HepG2 (cell line): ENCODE data around the gene PSAP. TPM values are rescaled to one million over a fixed set of nuclear protein-coding genes. Genes with fewer than 3 reads are reported as not detected.
A peak's percentile ranks its signal among the peaks of the same experiment; 100 is the strongest.

ENCODE experiments used
- ATAC-seq: fragments of 200-7000 bp; cut with Tn5 transposase; 3 replicates; pipeline ENCODE4 v1.9.1; 2020; ENCODE audit warnings: mild to moderate bottlenecking, moderate library complexity
- BruUV-seq: library from RNA; stranded (reverse); fragments of 400-500 nt; replicated peaks from 2 replicates; lab custom pipeline; 2021; lab: Mats Ljungman, UMichigan
- CTCF ChIA-PET: fragments of 300-600 bp; formaldehyde crosslinking; extraction: SDS; loops from one replicate; lab custom pipeline; 2021; ENCODE audit warnings: low total read pairs, inconsistent platforms, low intra/inter-chr PET ratio; lab: Yijun Ruan, JAX
- POLR2A ChIA-PET: fragments of 350-600 bp; sonication (Branson Sonifier 250); formaldehyde crosslinking; loops from one replicate; lab custom pipeline; 2020; ENCODE audit warnings: antibody characterized with exemption, inconsistent platforms; lab: Yijun Ruan, JAX
- DNase-seq: peaks from one replicate; pipeline ENCODE4 v3.0.0-alpha.2; 2015; ENCODE audit warnings: low spot score
- FAIRE-seq: peaks from 3 replicates; lab custom pipeline; 2011; peaks lifted over from hg19 to GRCh38; lab: Jason Lieb, UNC
- H2AFZ ChIP-seq: one replicate; pipeline ENCODE4 v1.6.1; 2011; ENCODE audit warnings: low read length, inconsistent platforms
- H3K27ac ChIP-seq: fragments of 300-600 bp; 3 replicates; pipeline ENCODE4 v1.8.0; 2011; ENCODE audit warnings: mixed run types, mild to moderate bottlenecking, mixed read lengths, low read length, inconsistent platforms; ENCODE audit not compliant: insufficient read depth; ENCODE audit errors: extremely low read length
- H3K27me3 ChIP-seq, 2 experiments: fragments of 200-600 bp in 1 of 2; 2 replicates in 1 of 2; 3 replicates in 1 of 2; pipeline versions ENCODE4 v1.6.0 to v1.8.0; 2011; ENCODE audit warnings: low read length in 2 of 2, mild to moderate bottlenecking in 2 of 2, moderate library complexity in 2 of 2, inconsistent platforms in 1 of 2; ENCODE audit not compliant: insufficient read depth in 2 of 2, control insufficient read depth in 1 of 2
- H3K36me3 ChIP-seq, 2 experiments: fragments of 200-600 bp in 1 of 2; replicated peaks in 1 of 2; 2 replicates in 1 of 2; 3 replicates in 1 of 2; pipeline versions ENCODE4 v1.5.1 to v1.8.0; 2011; ENCODE audit warnings: low read length in 2 of 2, inconsistent platforms in 1 of 2; ENCODE audit not compliant: insufficient read depth in 2 of 2, control insufficient read depth in 1 of 2
- H3K4me1 ChIP-seq: 2 replicates; pipeline ENCODE4 v1.5.1; 2012; ENCODE audit warnings: low read length, inconsistent platforms; ENCODE audit not compliant: insufficient read depth
- H3K4me2 ChIP-seq: 2 replicates; pipeline ENCODE4 v1.6.0; 2011; ENCODE audit warnings: low read depth, low read length, inconsistent platforms
- H3K4me3 ChIP-seq, 3 experiments: fragments of 200-600 bp in 1 of 3; sonication (generic), shearing (Covaris generic) in 1 of 3; replicated peaks in 1 of 3; 2 replicates each; pipeline ENCODE4 v1.5.1; 2011 to 2016; ENCODE audit warnings: low read length in 3 of 3, inconsistent platforms in 2 of 3, low read depth in 2 of 3, mild to moderate bottlenecking in 2 of 3, control low read depth in 1 of 3, mixed read lengths in 1 of 3; ENCODE audit not compliant: insufficient read depth in 1 of 3
- H3K79me2 ChIP-seq: one replicate; pipeline ENCODE4 v1.6.1; 2011; ENCODE audit warnings: low read length, inconsistent platforms; ENCODE audit not compliant: insufficient read depth
- H3K9ac ChIP-seq: 2 replicates; pipeline ENCODE4 v1.6.0; 2011; ENCODE audit warnings: mild to moderate bottlenecking, low read depth, low read length, inconsistent platforms; ENCODE audit not compliant: insufficient read depth
- H3K9me3 ChIP-seq: 2 replicates; pipeline ENCODE4 v1.5.1; 2012; ENCODE audit warnings: mild to moderate bottlenecking, low read length
- H4K20me1 ChIP-seq: 2 replicates; pipeline ENCODE4 v1.6.0; 2011; ENCODE audit warnings: inconsistent platforms, mild to moderate bottlenecking, low read length, moderate library complexity; ENCODE audit not compliant: insufficient read depth
- ATF5 ChIP-seq: sonication (generic); formaldehyde crosslinking; IDR thresholded peaks from 2 replicates; pipeline ENCODE4 v1.4.0; 2020; ENCODE audit warnings: mild to moderate bottlenecking, low read depth, missing genetic modification reagents
- CHCHD3 ChIP-seq: sonication (generic); formaldehyde crosslinking; IDR thresholded peaks from 2 replicates; pipeline ENCODE4 v1.8.0; 2022; ENCODE audit warnings: mild to moderate bottlenecking, missing genetic modification reagents, moderate library complexity
- FOSL2 ChIP-seq: sonication (generic); formaldehyde crosslinking; IDR thresholded peaks from 2 replicates; pipeline ENCODE4 v1.4.0; 2020; ENCODE audit warnings: missing genetic modification reagents
- LBX2 ChIP-seq: sonication (generic); formaldehyde crosslinking; IDR thresholded peaks from 2 replicates; pipeline ENCODE4 v1.5.0; 2020; ENCODE audit warnings: missing genetic modification reagents, mild to moderate bottlenecking, borderline replicate concordance
- MTF1 ChIP-seq: sonication (generic); formaldehyde crosslinking; IDR thresholded peaks from 2 replicates; pipeline ENCODE4 v1.5.0; 2020; ENCODE audit warnings: missing genetic modification reagents
- POLR2A ChIP-seq, 2 experiments: IDR thresholded peaks; 2 replicates each; pipeline ENCODE4 v1.6.1; 2011; ENCODE audit warnings: low read depth in 2 of 2, low read length in 2 of 2, mild to moderate bottlenecking in 1 of 2, moderate library complexity in 1 of 2; ENCODE audit not compliant: insufficient read depth in 1 of 2
- RFXAP ChIP-seq: sonication (generic); formaldehyde crosslinking; IDR thresholded peaks from 2 replicates; pipeline ENCODE4 v1.4.0; 2020; ENCODE audit warnings: missing genetic modification reagents, borderline replicate concordance
- TBP ChIP-seq: sonication (generic); formaldehyde crosslinking; IDR thresholded peaks from 2 replicates; pipeline ENCODE4 v1.5.0; 2020; ENCODE audit warnings: missing genetic modification reagents
- TBX3 ChIP-seq: fragments of 450-650 bp; IDR thresholded peaks from 2 replicates; pipeline ENCODE4 v1.6.1; 2017; ENCODE audit warnings: antibody characterized with exemption, mild to moderate bottlenecking, inconsistent platforms, borderline replicate concordance
- ZIK1 ChIP-seq: sonication (generic); formaldehyde crosslinking; IDR thresholded peaks from 2 replicates; pipeline ENCODE4 v1.5.0; 2020; ENCODE audit warnings: mild to moderate bottlenecking, low read depth, missing genetic modification reagents, borderline replicate concordance
- ZNF10 ChIP-seq: sonication (generic); formaldehyde crosslinking; IDR thresholded peaks from 2 replicates; pipeline ENCODE4 v1.4.0; 2020; ENCODE audit warnings: mild to moderate bottlenecking, low read depth, missing genetic modification reagents, borderline replicate concordance
- ZNF503 ChIP-seq: sonication (generic); formaldehyde crosslinking; IDR thresholded peaks from 2 replicates; pipeline ENCODE4 v1.4.0; 2020; ENCODE audit warnings: missing genetic modification reagents
- WGBS: methylation state at CpG from one replicate; pipeline ENCODE4 v1.1.6; 2017; ENCODE audit warnings: low lambda C conversion rate; 5-methylcytosine and 5-hydroxymethylcytosine counted together
- in situ Hi-C: cut with HindIII; loops from 2 replicates; pipeline ENCODE4 v1.10.0; 2017; ENCODE audit warnings: low pct_unique_long_range_greater_than_20kb; ENCODE audit not compliant: extremely low pct_ligation_motif_present
- intact Hi-C: fragments of 100-400 bp; cut with micrococcal nuclease; formaldehyde crosslinking; loops from one replicate; pipeline ENCODE4 v1.10.0; 2022; ENCODE audit not compliant: unreplicated experiment
- polyA plus RNA-seq, 8 experiments: library from polyadenylated mRNA; depleted of rRNA in 3 of 8; stranded (reverse) in 7 of 8; unstranded in 1 of 8; fragments of >200 nt; fragmentation: Illumina TruSeq in 4 of 8; extraction: Trizol in 4 of 8; gene quantifications; 2 replicates each; pipeline versions ENCODE4 v1.2.1 to v1.2.3, GENCODE V29; 2011 to 2016; ENCODE audit warnings: low read depth in 4 of 8, missing spikeins in 1 of 8, mixed read lengths in 1 of 8; ENCODE audit not compliant: insufficient read depth in 1 of 8
- total RNA-seq, 5 experiments: library from RNA; depleted of rRNA; stranded (reverse); fragments of >200 nt; fragmentation: Illumina TruSeq; extraction: Trizol; gene quantifications; 2 replicates each; pipeline ENCODE4 v1.2.3, GENCODE V29; 2016; ENCODE audit warnings: low read depth in 1 of 5
- TF ChIP-seq, protein P1 (sequence below): sonication (generic); formaldehyde crosslinking; IDR thresholded peaks from 2 replicates; pipeline ENCODE4 v1.8.1; 2023; ENCODE audit warnings: mild to moderate bottlenecking, moderate library complexity, missing genetic modification reagents

PSAP gene
- total and polyA plus RNA-seq, 2 of the 13 experiments (the other 11 are each of a cell fraction or from before 2014, with no cell fraction given) = 323 to 643 TPM

GRCh38 chr10:71771821-71772617 lies 79.0 kb downstream of the PSAP start:
- peaks cover 24% of the 10 kb centered on the region for H3K4me1 ChIP-seq
- ATAC-seq = no peak
- H3K36me3 ChIP-seq = no peaks in the 10 kb centered on the region
- intact Hi-C loops = loop anchor here (5.0 kb wide), 1 partner anchor 40 kb away; no protein-coding TSS in a partner anchor
- no peak overlapping the region for H2AFZ ChIP-seq
- no peak overlapping the region for H3K9ac ChIP-seq
- no peak overlapping the region for H3K4me3 ChIP-seq
- TF ChIP-seq MTF1 (CRISPR knock-in tag) (no peak), FOSL2 (CRISPR knock-in tag) (peak; percentile 60)
- ChIA-PET CTCF (no interaction called here), POLR2A (interaction anchor here (1.0 kb wide), 1 partner anchor 79 kb away, joined by 3 read pairs; the partner anchor contains the start of gene PSAP)
- FAIRE-seq = no peak
- H3K4me2 ChIP-seq = no peak overlapping the region
- H3K79me2 ChIP-seq = no peaks in the 10 kb centered on the region
- no peaks in the 10 kb centered on the region for H3K9me3 ChIP-seq
- no peak for DNase-seq
- H3K27ac ChIP-seq = no peak overlapping the region
- peaks cover 3 to 40% of the 10 kb centered on the region in 2 experiments; a peak in 4 of 5 replicates for H3K27me3 ChIP-seq
- no TSS peak for BruUV-seq
- no peaks in the 10 kb centered on the region for H4K20me1 ChIP-seq
- WGBS = 0% methylated on average over 2 of the region's 2 CpGs
- in situ Hi-C loops = no loop called here

DNA sequence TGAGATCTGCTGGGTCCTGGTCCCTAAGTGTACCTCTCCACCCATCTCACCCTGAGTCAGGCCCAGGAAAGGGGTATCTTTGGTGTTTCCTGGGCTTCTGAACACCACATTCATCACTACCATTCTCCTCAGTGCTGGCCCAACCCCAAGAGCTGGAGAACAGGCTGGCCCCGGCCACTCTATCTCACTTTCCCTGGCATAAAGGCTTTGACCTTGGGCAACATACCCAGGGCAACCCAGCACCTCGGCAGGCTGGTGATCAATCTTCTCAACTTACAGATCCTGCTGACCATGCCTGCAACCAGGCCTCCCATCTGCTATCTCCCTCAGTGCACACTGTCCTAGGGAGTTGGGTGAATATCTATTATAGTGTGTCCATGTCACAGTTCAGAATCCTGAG lies 79.8 kb downstream of the PSAP start:
- TF ChIP-seq POLR2A (IDR thresholded peaks at IDR 0.05; ENCODE audit: insufficient read depth in 1 of 2, low read depth in 2 of 2, low read length in 2 of 2) (no peak), ATF5 (CRISPR knock-in tag) (no peak), ZNF503 (CRISPR knock-in tag) (no peak), RFXAP (no peak), ZNF10 (CRISPR knock-in tag) (no peak), CHCHD3 (CRISPR knock-in tag) (no peak), ZIK1 (CRISPR knock-in tag) (no peak), LBX2 (no peak), TBP (no peak), TBX3 (no peak)
- TF ChIP-seq, protein P1, sequence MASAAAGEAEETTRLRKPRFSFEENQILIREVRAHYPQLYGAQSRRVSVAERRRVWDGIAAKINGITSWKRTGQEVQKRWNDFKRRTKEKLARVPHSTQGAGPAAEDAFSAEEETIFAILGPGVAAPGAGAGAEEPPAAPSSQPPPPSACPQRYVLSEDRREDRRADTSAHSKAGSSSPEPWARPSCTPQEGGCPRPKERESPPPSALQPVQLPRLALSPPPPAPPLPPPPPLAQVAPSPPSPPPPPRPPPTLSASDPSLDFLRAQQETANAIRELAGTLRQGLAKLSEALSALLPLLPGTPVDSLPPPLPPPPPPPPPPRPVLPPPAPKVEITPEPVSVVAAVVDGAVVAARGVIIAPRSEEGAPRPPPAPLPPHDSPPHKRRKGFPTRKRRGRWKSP (CRISPR knock-in tag) = no peak
- H3K9me3 ChIP-seq = no peaks in the 10 kb centered on the region
- DNase-seq = no peak
- BruUV-seq = no TSS peak
- FAIRE-seq = no peak
- intact Hi-C loops (loop anchor here (5.0 kb wide), 1 partner anchor 41 kb away; no protein-coding TSS in a partner anchor), in situ Hi-C loops (no loop called here)
- no peak overlapping the region for H3K4me3 ChIP-seq
- no peaks in the 10 kb centered on the region for H3K36me3 ChIP-seq
- no peak overlapping the region for H3K27ac ChIP-seq
- CTCF ChIA-PET = no interaction called here
- no peaks in the 10 kb centered on the region for H3K79me2 ChIP-seq
- H3K27me3 ChIP-seq = peaks cover 3 to 33% of the 10 kb centered on the region in 2 experiments; a peak in 4 of 5 replicates
- no peak overlapping the region for H3K4me2 ChIP-seq
- ATAC-seq = no peak
- H3K4me1 ChIP-seq = peaks cover 33% of the 10 kb centered on the region
- POLR2A ChIA-PET = interaction anchor here (1.0 kb wide), 1 partner anchor 80 kb away, joined by 3 read pairs; the partner anchor contains the start of gene PSAP
- H4K20me1 ChIP-seq = no peaks in the 10 kb centered on the region
- no peak overlapping the region for H3K9ac ChIP-seq
- no peak overlapping the region for H2AFZ ChIP-seq
- 22% methylated on average over 2 of the region's 2 CpGs for WGBS
